Measurements from ENCODE around the gene DHRS3. TPM values are rescaled to one million over a fixed set of nuclear protein-coding genes. Genes with fewer than 3 reads are reported as not detected.

DHRS3 gene
- total and polyA plus RNA-seq, 2 of the 13 experiments (the other 11 are each of a cell fraction or from before 2014, with no cell fraction given), result 48.5 to 90.5 TPM

DNA sequence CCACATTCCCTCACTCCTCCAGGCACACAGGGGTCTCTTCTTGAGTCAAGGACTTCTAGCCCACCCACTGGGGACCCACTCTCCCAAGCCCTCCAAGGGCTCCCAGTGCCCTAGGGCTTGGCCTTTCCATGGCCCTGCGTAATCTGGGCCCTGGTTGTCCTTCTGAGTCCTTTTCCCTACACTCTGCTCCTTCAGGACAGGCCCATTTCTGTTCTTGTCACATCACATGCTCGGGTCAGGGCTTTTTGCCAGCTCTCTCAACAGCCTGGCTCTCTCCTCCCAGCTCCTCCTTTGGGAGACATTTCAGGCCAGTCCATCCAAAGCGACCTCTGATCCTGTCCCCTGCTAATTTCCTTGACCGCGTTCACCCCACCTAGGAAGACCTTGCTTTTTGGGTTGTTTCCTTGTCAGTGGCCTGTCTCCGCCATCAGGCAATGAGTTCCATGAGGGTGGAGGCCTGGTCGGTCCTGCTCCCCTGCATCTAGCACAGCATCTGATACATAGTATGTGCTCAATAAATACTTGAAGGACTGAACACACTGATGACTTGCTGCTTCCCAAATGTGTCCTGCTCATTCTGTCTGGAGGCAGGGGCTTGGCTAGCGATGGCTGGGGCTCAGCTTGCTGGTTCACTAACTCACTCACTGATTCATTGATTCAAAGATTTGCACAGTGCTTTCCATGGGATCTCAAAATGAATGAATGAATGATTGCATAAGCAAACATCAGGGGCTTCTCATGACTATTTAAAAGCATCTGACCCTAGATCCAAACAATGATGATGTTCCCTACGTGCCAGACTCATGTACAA lies 44.8 kb downstream of the DHRS3 start:
- H3K36me3 ChIP-seq (replicated peaks in 1 of 2; ENCODE audit: control insufficient read depth in 1 of 2, insufficient read depth in 2 of 2, low read length in 2 of 2), result peaks cover 37 to 71% of the 10 kb centered on the region in 2 experiments
- no peaks in the 10 kb centered on the region for H3K79me2 ChIP-seq (ENCODE audit: insufficient read depth, low read length)
- in situ Hi-C loops (cut with HindIII; ENCODE audit: extremely low pct_ligation_motif_present, low pct_unique_long_range_greater_than_20kb), result no loop called here
- H3K9ac ChIP-seq (ENCODE audit: insufficient read depth, low read depth, low read length), result no peak overlapping the region
- H2AFZ ChIP-seq (ENCODE audit: low read length), result no peak overlapping the region
- H3K4me3 ChIP-seq (replicated peaks in 1 of 3; ENCODE audit: insufficient read depth in 1 of 3, low read depth in 2 of 3, low read length in 3 of 3), result no peak overlapping the region
- ATAC-seq (no peak), FAIRE-seq (no peak), DNase-seq (ENCODE audit: low spot score) (no peak)
- BruUV-seq (replicated peaks), result no TSS peak
- H3K4me2 ChIP-seq (ENCODE audit: low read depth, low read length), result no peak overlapping the region
- H3K27me3 ChIP-seq (ENCODE audit: control insufficient read depth in 1 of 2, insufficient read depth in 2 of 2, low read length in 2 of 2), result no peaks in the 10 kb centered on the region
- no peaks in the 10 kb centered on the region for H3K4me1 ChIP-seq (ENCODE audit: insufficient read depth, low read length)
- intact Hi-C loops (cut with micrococcal nuclease; ENCODE audit: unreplicated experiment), result no loop called here
- TF ChIP-seq ZNF747 (CRISPR knock-in tag; IDR thresholded peaks at IDR 0.05; ENCODE audit: borderline replicate concordance), result no peak
- no peak for TF ChIP-seq RERE (CRISPR knock-in tag; IDR thresholded peaks at IDR 0.05; ENCODE audit: low read depth)
- peak; percentile 62; the same call in 1 of the 2 replicates for TF ChIP-seq ZSCAN22 (CRISPR knock-in tag; IDR thresholded peaks at IDR 0.05)
- no peak for TF ChIP-seq ZNF317 (CRISPR knock-in tag; IDR thresholded peaks at IDR 0.05)
- TF ChIP-seq NR3C1 (CRISPR knock-in tag; IDR thresholded peaks at IDR 0.05), result no peak
- TF ChIP-seq MLXIP (CRISPR knock-in tag; IDR thresholded peaks at IDR 0.05; ENCODE audit: borderline replicate concordance), result no peak
- 0 out of 2 replicates have a peak, but pooled peaks have one; percentile 31 for TF ChIP-seq ZNF850 (CRISPR knock-in tag; conservative IDR thresholded peaks at IDR 0.05)
- TF ChIP-seq RBM22 (optimal IDR thresholded peaks at IDR 0.05; ENCODE audit: low read length), result peak; percentile 44
- 0 out of 2 replicates have a peak, but pooled peaks have one; percentile 18 for TF ChIP-seq ZNF24 (IDR thresholded peaks at IDR 0.05)
- TF ChIP-seq SIX1 (CRISPR knock-in tag; IDR thresholded peaks at IDR 0.05; ENCODE audit: borderline replicate concordance), result no peak
- CTCF ChIA-PET (ENCODE audit: low intra/inter-chr PET ratio, low total read pairs), result no interaction called here
- WGBS (ENCODE audit: low lambda C conversion rate), result 95% methylated on average over 9 of the region's 9 CpGs
- POLR2A ChIA-PET, result interaction anchor here (1.7 kb wide), 1 partner anchor 45 kb away, joined by 5 read pairs; the partner anchor contains the start of gene DHRS3
- H4K20me1 ChIP-seq (ENCODE audit: insufficient read depth, low read length), result no peaks in the 10 kb centered on the region
- no peak overlapping the region for H3K27ac ChIP-seq (ENCODE audit: extremely low read length, insufficient read depth, low read length)
- H3K9me3 ChIP-seq (ENCODE audit: low read length), result no peaks in the 10 kb centered on the region
